B cell (primary cell): ENCODE data around the gene ZEB2.

Experiments used
- EZH2 ChIP-seq: IDR thresholded peaks from 2 replicates; pipeline ENCODE4 v1.6.1; 2012; ENCODE audit warnings: borderline replicate concordance, low read depth, mild to moderate bottlenecking, moderate library complexity, low read length; ENCODE audit not compliant: insufficient read depth, poor library complexity, severe bottlenecking
- TF ChIP-seq, protein P1 (sequence below): fragments of 200-600 bp; IDR thresholded peaks from one replicate; pipeline ENCODE4 v1.8.0; 2022; ENCODE audit warnings: antibody characterized with exemption, mild to moderate bottlenecking

DNA sequence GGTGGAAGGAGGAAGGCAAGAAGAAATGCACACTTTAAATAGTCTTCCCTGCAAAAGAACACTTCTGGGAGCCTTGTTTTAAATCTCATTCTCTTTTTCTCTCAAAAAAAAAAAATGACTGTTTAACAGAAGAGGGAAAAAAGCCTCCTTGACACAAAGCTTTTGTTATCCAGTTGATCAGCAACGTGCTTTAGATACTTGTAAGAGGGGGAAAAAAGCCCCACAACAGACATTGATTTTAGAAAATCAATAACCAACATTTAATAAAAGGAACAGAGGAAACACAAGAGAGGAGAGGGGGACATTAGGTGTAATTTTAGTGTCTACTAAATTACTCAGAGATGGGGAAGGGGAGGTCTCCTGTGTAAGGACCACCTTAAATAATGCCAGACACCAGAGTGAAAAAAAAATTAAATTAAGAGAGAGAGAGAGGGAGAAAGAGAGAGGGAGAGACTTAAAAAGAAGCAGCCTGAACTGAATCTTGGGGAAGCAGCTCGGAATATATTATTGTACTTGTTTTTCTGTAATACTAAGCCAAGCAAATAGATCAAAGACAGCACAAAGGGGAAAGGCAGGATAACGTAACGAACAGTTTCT, 4.7 kb downstream of the ZEB2 start:
- TF ChIP-seq, protein P1, sequence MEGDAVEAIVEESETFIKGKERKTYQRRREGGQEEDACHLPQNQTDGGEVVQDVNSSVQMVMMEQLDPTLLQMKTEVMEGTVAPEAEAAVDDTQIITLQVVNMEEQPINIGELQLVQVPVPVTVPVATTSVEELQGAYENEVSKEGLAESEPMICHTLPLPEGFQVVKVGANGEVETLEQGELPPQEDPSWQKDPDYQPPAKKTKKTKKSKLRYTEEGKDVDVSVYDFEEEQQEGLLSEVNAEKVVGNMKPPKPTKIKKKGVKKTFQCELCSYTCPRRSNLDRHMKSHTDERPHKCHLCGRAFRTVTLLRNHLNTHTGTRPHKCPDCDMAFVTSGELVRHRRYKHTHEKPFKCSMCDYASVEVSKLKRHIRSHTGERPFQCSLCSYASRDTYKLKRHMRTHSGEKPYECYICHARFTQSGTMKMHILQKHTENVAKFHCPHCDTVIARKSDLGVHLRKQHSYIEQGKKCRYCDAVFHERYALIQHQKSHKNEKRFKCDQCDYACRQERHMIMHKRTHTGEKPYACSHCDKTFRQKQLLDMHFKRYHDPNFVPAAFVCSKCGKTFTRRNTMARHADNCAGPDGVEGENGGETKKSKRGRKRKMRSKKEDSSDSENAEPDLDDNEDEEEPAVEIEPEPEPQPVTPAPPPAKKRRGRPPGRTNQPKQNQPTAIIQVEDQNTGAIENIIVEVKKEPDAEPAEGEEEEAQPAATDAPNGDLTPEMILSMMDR: no peak
- no peak for TF ChIP-seq EZH2
